Ectodermal cell (in vitro differentiated cells): ENCODE results near the gene FOXP4.

Experiments
- H3K27ac ChIP-seq: 2 replicates; pipeline ENCODE4 v1.7.0; 2013; ENCODE audit warnings: mild to moderate bottlenecking, low read depth, low read length; ENCODE audit not compliant: insufficient read depth, poor library complexity, severe bottlenecking
- H3K27me3 ChIP-seq: 2 replicates; pipeline ENCODE4 v1.7.0; 2013; ENCODE audit warnings: mild to moderate bottlenecking, low read length; ENCODE audit not compliant: insufficient read depth, control insufficient read depth, poor library complexity, severe bottlenecking
- H3K36me3 ChIP-seq: one replicate; pipeline ENCODE4 v1.7.0; 2013; ENCODE audit warnings: low read length; ENCODE audit not compliant: control insufficient read depth, insufficient read depth
- H3K4me1 ChIP-seq: one replicate; pipeline ENCODE4 v1.7.0; 2013; ENCODE audit warnings: low read length; ENCODE audit not compliant: control insufficient read depth, insufficient read depth
- H3K4me3 ChIP-seq: 2 replicates; pipeline ENCODE4 v1.7.0; 2013; ENCODE audit warnings: low read depth, low read length, control low read depth; ENCODE audit not compliant: insufficient read depth
- H3K9me3 ChIP-seq: 2 replicates; pipeline ENCODE4 v1.7.0; 2013; ENCODE audit warnings: mild to moderate bottlenecking, low read length, moderate library complexity; ENCODE audit not compliant: control insufficient read depth
- WGBS, 2 experiments: methylation state at CpG; one replicate each; pipeline ENCODE4 v1.1.7; 2013; ENCODE audit warnings: missing lambda C conversion rate in 2 of 2; 5-methylcytosine and 5-hydroxymethylcytosine counted together

The FOXP4 gene

DNA sequence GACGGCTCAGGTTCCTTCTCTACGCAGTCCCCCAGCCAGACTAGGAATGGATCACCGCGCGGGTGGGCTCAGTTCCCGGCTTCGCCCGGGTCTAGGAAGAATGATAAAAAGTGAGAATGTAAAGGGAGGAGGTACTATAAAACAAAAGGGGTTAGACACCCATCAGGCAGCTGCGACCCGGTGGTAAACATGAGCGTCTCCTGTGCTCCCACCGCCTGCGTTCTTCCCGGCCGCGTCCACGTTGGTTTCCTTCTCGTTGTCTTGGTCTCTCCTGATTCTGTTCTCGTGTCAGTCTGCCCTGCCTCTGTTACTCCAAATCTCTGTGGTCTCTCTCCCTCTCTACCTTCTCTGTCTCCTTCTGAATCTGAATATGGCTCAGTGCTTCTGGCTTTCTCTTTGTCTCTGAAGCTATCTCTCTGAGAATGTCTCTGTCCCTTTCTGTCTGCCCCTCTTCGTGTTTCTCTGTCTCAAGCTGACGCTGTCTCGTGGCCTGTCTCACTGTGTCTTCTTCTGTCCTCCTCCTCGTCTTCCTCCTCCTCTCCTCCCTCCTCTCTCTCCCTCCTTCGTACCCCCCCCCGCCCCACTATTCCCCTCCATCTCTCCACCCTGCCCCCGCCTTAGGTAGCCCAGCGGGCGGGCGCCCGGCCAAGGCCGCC is 41.6 kb upstream of the FOXP4 start:
- H3K27ac ChIP-seq: no peak overlapping the region
- WGBS, 2 experiments: 0 to 1% methylated on average over 30 of the region's 31 CpGs
- peak overlapping the region; percentile 34 for H3K4me3 ChIP-seq
- no peaks in the 10 kb centered on the region for H3K9me3 ChIP-seq
- H3K27me3 ChIP-seq: peaks cover 77% of the 10 kb centered on the region
- peaks cover 27% of the 10 kb centered on the region for H3K4me1 ChIP-seq
- H3K36me3 ChIP-seq: no peaks in the 10 kb centered on the region

DNA sequence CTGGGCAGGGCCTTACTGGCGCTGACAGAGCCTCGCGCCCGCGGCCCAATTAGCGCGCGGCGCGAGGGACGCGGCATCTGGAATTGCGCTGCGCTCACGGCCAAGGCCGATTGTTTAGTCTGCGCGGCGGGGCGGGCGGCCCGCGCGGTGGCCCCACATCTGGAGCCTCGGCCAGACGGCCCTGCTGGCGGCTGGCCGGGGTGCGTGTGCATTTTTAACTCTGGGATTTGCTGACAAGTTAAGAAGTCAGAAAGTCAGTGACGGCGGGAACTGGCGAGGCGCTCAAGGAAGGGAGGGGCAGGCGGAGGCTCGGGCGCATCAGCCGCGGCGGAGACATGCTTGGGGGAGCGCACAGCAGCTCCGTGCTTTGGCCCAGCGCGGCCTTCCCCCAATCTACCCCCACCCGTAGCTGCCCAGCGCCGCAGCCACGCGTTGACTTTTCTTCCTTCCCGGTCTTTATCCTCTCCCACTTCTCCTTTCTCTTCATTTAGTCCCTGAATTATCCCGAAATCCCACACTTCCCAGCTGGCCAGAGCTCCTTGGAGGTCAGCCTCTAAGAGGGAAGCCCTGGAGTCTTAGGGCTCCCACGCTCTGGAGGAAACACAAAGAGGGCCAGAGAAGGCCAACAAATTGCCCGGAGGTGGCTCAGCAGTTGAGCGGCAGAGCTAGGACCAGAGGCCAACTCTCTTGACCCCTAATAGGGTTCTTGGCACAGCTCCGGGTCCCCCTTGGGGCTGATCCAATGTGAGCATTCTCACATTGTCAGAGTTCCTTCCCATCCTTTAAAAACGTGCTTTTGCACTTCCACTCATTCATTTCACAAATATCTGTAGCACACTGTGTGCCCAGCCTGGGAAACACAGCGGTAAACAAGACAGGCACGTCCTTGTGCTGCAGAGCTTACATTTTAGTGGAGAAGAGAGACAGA is 40.8 kb upstream of the FOXP4 start:
- 5% methylated on average over 57 of the region's 57 CpGs for WGBS, 2 experiments
- peaks cover 27% of the 10 kb centered on the region for H3K4me1 ChIP-seq
- peaks cover 77% of the 10 kb centered on the region for H3K27me3 ChIP-seq
- H3K9me3 ChIP-seq: no peaks in the 10 kb centered on the region
- no peak overlapping the region for H3K27ac ChIP-seq
- H3K4me3 ChIP-seq: peak overlapping the region; percentile 19
- H3K36me3 ChIP-seq: no peaks in the 10 kb centered on the region

- Histone ChIP-seq H3K36me3 (no peaks in the 10 kb centered on the region), H3K4me3 (no peak overlapping the region), H3K9me3 (no peaks in the 10 kb centered on the region), H3K4me1 (peaks cover 15% of the 10 kb centered on the region), H3K27ac (no peak overlapping the region), H3K27me3 (peaks cover 67% of the 10 kb centered on the region)
- 93 to 94% methylated on average over 6 of the region's 6 CpGs for WGBS, 2 experiments
Measured at GRCh38 chr6:41508479-41508878, 37.7 kb upstream of the FOXP4 start.

GRCh38 chr6:41509580-41509979 is 36.6 kb upstream of the FOXP4 start:
- WGBS, 2 experiments: 81 to 83% methylated on average over 5 of the region's 5 CpGs
- Histone ChIP-seq H3K27me3 (peaks cover 56% of the 10 kb centered on the region), H3K4me3 (no peak overlapping the region)

GRCh38 chr6:41511443-41512060 is 34.6 kb upstream of the FOXP4 start:
- Histone ChIP-seq H3K4me1 (no peaks in the 10 kb centered on the region), H3K4me3 (no peak overlapping the region), H3K9me3 (no peaks in the 10 kb centered on the region), H3K36me3 (no peaks in the 10 kb centered on the region), H3K27ac (no peak overlapping the region), H3K27me3 (peaks cover 36% of the 10 kb centered on the region)
- WGBS, 2 experiments: 89 to 92% methylated on average over 7 of the region's 7 CpGs

More at GRCh38 chr6:41509580-41509979, 36.6 kb upstream of the FOXP4 start:
- no peaks in the 10 kb centered on the region for H3K36me3 ChIP-seq
- no peaks in the 10 kb centered on the region for H3K9me3 ChIP-seq
- H3K27ac ChIP-seq: no peak overlapping the region
- H3K4me1 ChIP-seq: peaks cover 8% of the 10 kb centered on the region

- no peak overlapping the region for H3K27ac ChIP-seq
- H3K27me3 ChIP-seq: peaks cover 31% of the 10 kb centered on the region
- H3K4me3 ChIP-seq: no peak overlapping the region
- 91 to 92% methylated on average over 5 to 6 of the region's 6 CpGs for WGBS, 2 experiments
- no peaks in the 10 kb centered on the region for H3K4me1 ChIP-seq
- H3K9me3 ChIP-seq: no peaks in the 10 kb centered on the region
- no peaks in the 10 kb centered on the region for H3K36me3 ChIP-seq
Measured at GRCh38 chr6:41512146-41512701, 34.0 kb upstream of the FOXP4 start.

DNA sequence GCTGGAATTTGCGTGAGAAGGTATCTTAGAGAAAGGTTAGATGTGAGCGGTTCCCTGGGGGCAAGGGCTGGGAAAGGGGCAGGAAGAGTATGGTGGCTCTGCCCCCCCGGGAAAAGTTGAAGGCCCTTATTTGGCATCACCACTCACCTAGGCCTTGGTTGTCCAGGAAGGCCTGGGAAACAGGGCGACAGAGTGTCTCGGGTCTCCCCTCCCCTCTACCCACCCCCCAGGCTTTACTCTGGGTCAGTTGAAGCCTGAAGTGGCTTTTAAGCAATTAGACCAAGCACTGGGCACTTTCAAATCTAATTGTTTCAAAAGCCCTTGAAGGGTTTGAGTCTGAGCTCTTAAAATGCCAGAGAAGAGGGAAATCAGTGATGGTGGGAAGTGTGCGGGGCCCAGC is 30.2 kb upstream of the FOXP4 start:
- Histone ChIP-seq H3K4me3 (no peak overlapping the region), H3K27me3 (peaks cover 12% of the 10 kb centered on the region), H3K27ac (no peak overlapping the region), H3K9me3 (no peaks in the 10 kb centered on the region), H3K36me3 (no peaks in the 10 kb centered on the region), H3K4me1 (peaks cover 12% of the 10 kb centered on the region)
- 91 to 94% methylated on average over 6 of the region's 6 CpGs for WGBS, 2 experiments

GRCh38 chr6:41518118-41518517 is 28.1 kb upstream of the FOXP4 start:
- WGBS, 2 experiments: 79 to 82% methylated on average over 7 of the region's 7 CpGs
- no peaks in the 10 kb centered on the region for H3K9me3 ChIP-seq

DNA sequence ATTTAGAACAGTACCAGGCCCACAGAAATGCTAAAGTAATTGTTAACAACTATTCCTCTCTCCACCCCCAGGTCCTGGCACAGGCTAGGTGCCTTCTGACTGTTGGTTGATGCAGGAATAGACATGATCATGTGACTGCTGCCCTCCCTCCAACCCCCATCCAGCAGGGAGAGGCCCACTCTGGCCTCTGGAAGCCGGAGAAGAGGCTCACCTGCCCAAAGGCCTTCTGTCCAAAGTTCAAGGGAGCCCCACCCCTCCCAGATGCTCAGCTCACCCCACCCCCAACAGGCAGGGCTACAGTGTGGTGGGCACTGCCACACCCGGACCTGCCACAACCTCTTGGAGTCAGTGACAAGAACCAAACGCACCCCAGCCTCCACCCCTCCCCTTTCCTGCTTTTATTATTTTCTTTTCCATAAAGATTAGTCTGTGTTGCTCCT is 26.9 kb upstream of the FOXP4 start:
- H3K27me3 ChIP-seq: no peaks in the 10 kb centered on the region
- peaks cover 12% of the 10 kb centered on the region for H3K4me1 ChIP-seq
- no peaks in the 10 kb centered on the region for H3K9me3 ChIP-seq
- H3K4me3 ChIP-seq: no peak overlapping the region
- no peaks in the 10 kb centered on the region for H3K36me3 ChIP-seq
- WGBS, 2 experiments: 75% methylated on average over 3 of the region's 3 CpGs
- no peak overlapping the region for H3K27ac ChIP-seq

More at GRCh38 chr6:41518118-41518517, 28.1 kb upstream of the FOXP4 start:
- Histone ChIP-seq H3K4me3 (no peak overlapping the region), H3K27ac (no peak overlapping the region), H3K36me3 (no peaks in the 10 kb centered on the region), H3K4me1 (peaks cover 12% of the 10 kb centered on the region), H3K27me3 (no peaks in the 10 kb centered on the region)
